Endothelial cell of umbilical vein (primary cell): ENCODE measurements around the gene PPCDC.

Source experiments
- POLR2A ChIP-seq: IDR thresholded peaks from 2 replicates; pipeline ENCODE4 v1.6.1; 2012; ENCODE audit warnings: low read depth, mild to moderate bottlenecking, control low read depth, low read length
- TF ChIP-seq, protein P1 (sequence below), 2 donors: IDR thresholded peaks; 1 replicate in 1 of 2; 2 replicates in 1 of 2; pipeline ENCODE4 v1.5.1; 2011; ENCODE audit warnings: low read length in 2 of 2, mild to moderate bottlenecking in 2 of 2, moderate library complexity in 2 of 2, control low read depth in 1 of 2, inconsistent platforms in 1 of 2, low read depth in 1 of 2; ENCODE audit not compliant: insufficient read depth in 1 of 2; ENCODE audit errors: extremely low read depth in 1 of 2

DNA sequence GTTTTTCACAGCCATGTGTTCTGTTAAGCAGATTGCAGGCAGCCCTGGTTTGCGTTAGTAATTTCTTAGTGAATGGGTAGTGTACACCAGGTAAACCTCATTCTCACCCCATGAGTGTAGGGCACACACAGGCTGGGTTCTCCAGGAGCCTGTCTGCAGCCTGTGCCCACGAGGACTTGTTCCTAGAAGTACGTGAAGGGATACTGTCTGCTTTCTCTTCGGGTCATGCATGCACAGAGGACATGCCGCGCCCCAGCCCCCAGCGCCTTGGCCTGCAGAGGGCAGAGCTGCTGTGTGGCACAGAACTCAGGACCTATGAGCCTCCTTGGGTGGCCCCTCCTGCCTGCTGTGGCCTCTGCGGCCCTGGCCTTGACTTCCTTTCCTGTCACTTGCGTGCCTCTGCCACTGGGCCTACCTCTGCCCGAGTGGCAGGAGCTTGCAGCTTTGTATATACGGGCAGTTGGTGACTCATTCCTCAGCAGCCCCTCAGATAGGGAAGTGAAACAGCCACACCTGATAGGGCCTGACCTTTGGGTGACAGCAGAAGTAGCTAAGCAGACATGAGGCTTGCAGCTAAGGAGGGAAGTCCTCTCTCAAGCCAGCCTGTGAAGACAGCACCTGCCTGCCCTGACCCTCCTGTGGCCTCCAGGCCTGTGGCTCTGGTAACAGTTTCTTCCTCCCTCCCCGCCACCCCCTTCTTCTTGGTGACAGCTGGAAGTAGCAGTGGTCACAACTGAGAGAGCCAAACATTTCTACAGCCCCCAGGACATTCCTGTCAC, 19.5 kb downstream of the PPCDC start:
- TF ChIP-seq, protein P1, sequence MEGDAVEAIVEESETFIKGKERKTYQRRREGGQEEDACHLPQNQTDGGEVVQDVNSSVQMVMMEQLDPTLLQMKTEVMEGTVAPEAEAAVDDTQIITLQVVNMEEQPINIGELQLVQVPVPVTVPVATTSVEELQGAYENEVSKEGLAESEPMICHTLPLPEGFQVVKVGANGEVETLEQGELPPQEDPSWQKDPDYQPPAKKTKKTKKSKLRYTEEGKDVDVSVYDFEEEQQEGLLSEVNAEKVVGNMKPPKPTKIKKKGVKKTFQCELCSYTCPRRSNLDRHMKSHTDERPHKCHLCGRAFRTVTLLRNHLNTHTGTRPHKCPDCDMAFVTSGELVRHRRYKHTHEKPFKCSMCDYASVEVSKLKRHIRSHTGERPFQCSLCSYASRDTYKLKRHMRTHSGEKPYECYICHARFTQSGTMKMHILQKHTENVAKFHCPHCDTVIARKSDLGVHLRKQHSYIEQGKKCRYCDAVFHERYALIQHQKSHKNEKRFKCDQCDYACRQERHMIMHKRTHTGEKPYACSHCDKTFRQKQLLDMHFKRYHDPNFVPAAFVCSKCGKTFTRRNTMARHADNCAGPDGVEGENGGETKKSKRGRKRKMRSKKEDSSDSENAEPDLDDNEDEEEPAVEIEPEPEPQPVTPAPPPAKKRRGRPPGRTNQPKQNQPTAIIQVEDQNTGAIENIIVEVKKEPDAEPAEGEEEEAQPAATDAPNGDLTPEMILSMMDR (IDR thresholded peaks at IDR 0.05; ENCODE audit: extremely low read depth in 1 of 2, insufficient read depth in 1 of 2, low read depth in 1 of 2, low read length in 2 of 2) = peak; percentile 49 to 67
- no peak for TF ChIP-seq POLR2A
